Measurements from ENCODE around the gene NHSL2.

NHSL2 gene

GRCh38 chrX:71997320-71997719 is 86.7 kb downstream of the NHSL2 start:
- DNase-seq (ENCODE audit: extremely low spot score) = no peak
- ChIA-PET CTCF (interaction anchor here (0.9 to 4.6 kb wide), 5 partner anchors 20 to 129 kb away, joined by 3 to 45 read pairs (median 4); no protein-coding TSS in a partner anchor), POLR2A (no interaction called here)
- TF ChIP-seq, protein P1, sequence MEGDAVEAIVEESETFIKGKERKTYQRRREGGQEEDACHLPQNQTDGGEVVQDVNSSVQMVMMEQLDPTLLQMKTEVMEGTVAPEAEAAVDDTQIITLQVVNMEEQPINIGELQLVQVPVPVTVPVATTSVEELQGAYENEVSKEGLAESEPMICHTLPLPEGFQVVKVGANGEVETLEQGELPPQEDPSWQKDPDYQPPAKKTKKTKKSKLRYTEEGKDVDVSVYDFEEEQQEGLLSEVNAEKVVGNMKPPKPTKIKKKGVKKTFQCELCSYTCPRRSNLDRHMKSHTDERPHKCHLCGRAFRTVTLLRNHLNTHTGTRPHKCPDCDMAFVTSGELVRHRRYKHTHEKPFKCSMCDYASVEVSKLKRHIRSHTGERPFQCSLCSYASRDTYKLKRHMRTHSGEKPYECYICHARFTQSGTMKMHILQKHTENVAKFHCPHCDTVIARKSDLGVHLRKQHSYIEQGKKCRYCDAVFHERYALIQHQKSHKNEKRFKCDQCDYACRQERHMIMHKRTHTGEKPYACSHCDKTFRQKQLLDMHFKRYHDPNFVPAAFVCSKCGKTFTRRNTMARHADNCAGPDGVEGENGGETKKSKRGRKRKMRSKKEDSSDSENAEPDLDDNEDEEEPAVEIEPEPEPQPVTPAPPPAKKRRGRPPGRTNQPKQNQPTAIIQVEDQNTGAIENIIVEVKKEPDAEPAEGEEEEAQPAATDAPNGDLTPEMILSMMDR (IDR thresholded peaks at IDR 0.05; ENCODE audit: control extremely low read depth, extremely low read depth, low read depth, missing control alignments) = no peak

DNA sequence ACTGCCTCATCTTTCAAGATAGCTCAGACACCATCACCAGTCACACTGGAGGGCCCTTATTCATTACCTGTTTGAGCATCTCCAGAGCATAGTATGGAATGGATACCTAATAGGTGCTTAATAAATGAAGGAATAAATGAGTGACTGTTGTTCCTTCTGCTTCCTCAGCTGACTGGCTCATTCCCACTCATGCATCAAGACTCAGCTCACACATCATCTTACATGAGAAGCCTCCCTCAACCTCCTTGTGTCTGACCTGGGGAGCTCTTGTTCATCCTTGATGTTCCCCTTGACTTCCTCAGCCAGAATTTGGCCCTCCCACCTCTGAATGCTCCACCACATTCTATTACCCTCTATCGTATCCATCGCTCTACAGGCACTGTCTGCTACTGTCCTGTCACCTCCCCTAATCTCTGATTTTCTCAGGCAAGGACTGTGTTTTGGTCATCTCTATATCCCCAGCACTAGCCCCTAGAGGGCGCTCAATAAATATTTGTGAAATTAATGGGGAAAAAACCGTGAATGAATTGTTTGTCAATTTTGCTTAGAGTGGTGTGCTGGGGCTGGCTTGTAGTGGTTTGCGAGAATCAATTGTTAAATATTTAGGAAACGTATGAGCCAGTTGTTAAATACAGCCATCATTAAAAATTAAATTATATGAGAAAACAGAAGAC is 88.3 kb downstream of the NHSL2 start:
- DNase-seq (ENCODE audit: extremely low spot score) = peak; percentile 40
- ChIA-PET CTCF (interaction anchor here (0.7 to 4.6 kb wide), 17 partner anchors 10 to 134 kb away, joined by 3 to 45 read pairs (median 4); no protein-coding TSS in a partner anchor), POLR2A (no interaction called here)
- TF ChIP-seq, protein P1 (IDR thresholded peaks at IDR 0.05; ENCODE audit: control extremely low read depth, extremely low read depth, low read depth, missing control alignments) = peak; percentile 47

DNA sequence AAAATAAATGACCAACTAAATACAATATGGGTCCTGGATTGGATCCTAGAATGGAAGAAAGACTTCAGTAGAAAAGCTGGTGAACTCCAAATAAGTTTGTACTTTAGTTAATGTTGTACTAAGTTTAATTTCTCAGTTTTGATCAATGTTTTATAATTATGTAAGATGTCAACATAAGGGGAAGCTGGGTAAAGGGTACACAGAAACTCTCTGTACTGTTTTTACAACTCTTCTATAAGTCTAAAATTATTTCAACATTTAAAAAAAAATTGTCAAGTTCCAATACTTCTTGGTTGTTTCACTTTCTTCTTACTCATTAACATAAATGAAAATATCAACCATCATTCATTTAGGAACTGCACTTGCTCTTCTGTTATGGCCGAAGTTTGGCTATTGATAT is 88.9 kb downstream of the NHSL2 start:
- ChIA-PET CTCF (interaction anchor here (1.0 to 4.6 kb wide), 11 partner anchors 11 to 133 kb away, joined by 3 to 45 read pairs (median 4); no protein-coding TSS in a partner anchor), POLR2A (no interaction called here)
- TF ChIP-seq, protein P1 (IDR thresholded peaks at IDR 0.05; ENCODE audit: control extremely low read depth, extremely low read depth, low read depth, missing control alignments) = no peak
- no peak for DNase-seq (ENCODE audit: extremely low spot score)

- POLR2A ChIA-PET = no interaction called here
- CTCF ChIA-PET = interaction anchor here (1.1 to 1.2 kb wide), 3 partner anchors 9 to 125 kb away, joined by 3 to 6 read pairs (median 4); no protein-coding TSS in a partner anchor
Observed at GRCh38 chrX:72001471-72001870, 90.8 kb downstream of the NHSL2 start.

DNA sequence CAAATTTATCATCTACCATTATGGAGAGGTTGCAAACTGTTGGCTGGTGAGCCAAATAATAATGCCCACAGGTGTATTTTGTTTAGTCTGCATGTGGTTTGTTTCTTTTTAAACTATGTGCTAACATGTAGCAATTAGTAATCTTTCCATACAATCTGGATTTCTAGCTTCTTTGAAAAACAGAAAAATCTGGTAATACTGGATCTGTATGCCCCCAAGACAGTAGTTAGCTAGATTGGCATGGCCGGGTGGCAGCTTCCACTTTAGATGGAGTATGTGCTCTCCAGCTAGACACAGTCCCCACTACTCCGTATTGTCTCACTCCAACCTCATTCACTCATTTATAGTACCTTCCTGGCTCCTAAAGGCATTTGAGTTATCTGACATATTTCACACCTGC is 91.3 kb downstream of the NHSL2 start:
- TF ChIP-seq, protein P1 (IDR thresholded peaks at IDR 0.05; ENCODE audit: control extremely low read depth, extremely low read depth, low read depth, missing control alignments) = no peak
- no peak for DNase-seq (ENCODE audit: extremely low spot score)
- POLR2A ChIA-PET = no interaction called here
- CTCF ChIA-PET = interaction anchor here (1.1 to 2.7 kb wide), 5 partner anchors 9 to 275 kb away, joined by 3 to 8 read pairs (median 4); partner anchors contain the start of gene RPS4X

More at GRCh38 chrX:72001471-72001870, 90.8 kb downstream of the NHSL2 start:
- TF ChIP-seq, protein P1 (IDR thresholded peaks at IDR 0.05; ENCODE audit: control extremely low read depth, extremely low read depth, low read depth, missing control alignments) = no peak
- DNase-seq (ENCODE audit: extremely low spot score) = no peak

DNA sequence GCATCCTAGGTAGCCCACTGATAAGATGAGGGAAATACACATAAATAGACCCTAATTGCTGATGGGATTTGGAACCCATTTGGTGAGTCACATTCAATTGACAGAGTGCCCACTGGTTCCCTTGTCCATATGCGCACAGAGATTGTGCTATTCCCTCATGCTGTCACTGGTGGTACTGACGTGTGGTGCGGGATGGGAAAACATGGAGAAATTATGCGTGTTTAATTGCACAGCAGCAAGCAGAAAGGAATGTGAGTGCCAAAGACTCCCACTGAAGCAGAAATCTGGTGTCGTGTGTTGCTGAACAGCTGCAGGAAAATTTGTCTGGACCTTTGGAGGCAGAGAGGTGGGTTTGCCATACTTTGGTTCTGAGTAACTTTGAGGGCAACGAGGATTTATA is 92.2 kb downstream of the NHSL2 start:
- DNase-seq (ENCODE audit: extremely low spot score) = no peak
- ChIA-PET CTCF (interaction anchor here (1.2 to 2.7 kb wide), 3 partner anchors 10 to 274 kb away, joined by 3 to 8 read pairs (median 4); partner anchors contain the start of gene RPS4X), POLR2A (no interaction called here)
- TF ChIP-seq, protein P1 (IDR thresholded peaks at IDR 0.05; ENCODE audit: control extremely low read depth, extremely low read depth, low read depth, missing control alignments) = no peak

Measured in GM10248 (cell line).